Neural crest cell (in vitro differentiated cells): Measurements from ENCODE around the gene ASB13. TPM values are rescaled to one million over a fixed set of nuclear protein-coding genes. Genes with fewer than 3 reads are reported as not detected.

Source experiments
- DNase-seq: peaks from one replicate; pipeline ENCODE4 v3.0.0; 2021; ENCODE audit warnings: low read depth, mixed read lengths, low spot score
- H3K27ac Mint-ChIP-seq: one replicate; pipeline ENCODE4 v1.8.0; 2021; ENCODE audit warnings: mild to moderate bottlenecking, mixed read lengths; ENCODE audit not compliant: unreplicated experiment
- H3K27me3 Mint-ChIP-seq: 2 replicates; pipeline ENCODE4 v1.8.0; 2021; ENCODE audit warnings: low read depth, mild to moderate bottlenecking, mixed read lengths
- H3K36me3 Mint-ChIP-seq: 2 replicates; pipeline ENCODE4 v1.8.0; 2021; ENCODE audit warnings: low read depth, mild to moderate bottlenecking, mixed read lengths
- H3K4me1 Mint-ChIP-seq: 2 replicates; pipeline ENCODE4 v1.8.0; 2021; ENCODE audit warnings: mixed read lengths
- H3K4me3 Mint-ChIP-seq: one replicate; pipeline ENCODE4 v1.8.0; 2021; ENCODE audit warnings: mild to moderate bottlenecking, mixed read lengths
- H3K9me3 Mint-ChIP-seq: 2 replicates; pipeline ENCODE4 v1.8.0; 2021; ENCODE audit warnings: mixed read lengths
- CTCF ChIP-seq: fragments of 200-600 bp; sonication (generic); conservative IDR thresholded peaks from 2 replicates; pipeline ENCODE4 v1.5.0; 2021; ENCODE audit warnings: antibody characterized with exemption, mild to moderate bottlenecking
- total RNA-seq: library from RNA; stranded (reverse); gene quantifications from 2 replicates; pipeline ENCODE4 v1.2.1, GENCODE V29; 2021

The ASB13 gene
- total RNA-seq, 1 donor from 2014 or later = 40.8 TPM

GRCh38 chr10:5603091-5603847 lies 63.1 kb downstream of the ASB13 start:
- DNase-seq = no peak
- H3K27ac Mint-ChIP-seq = peak overlapping the region; percentile 87

GRCh38 chr10:5601826-5602495 lies 64.4 kb downstream of the ASB13 start:
- H3K4me1 Mint-ChIP-seq = peaks cover 6% of the 10 kb centered on the region
- H3K27ac Mint-ChIP-seq = no peak overlapping the region

More at GRCh38 chr10:5603091-5603847, 63.1 kb downstream of the ASB13 start:
- no peak for TF ChIP-seq CTCF
- no peaks in the 10 kb centered on the region for H3K27me3 Mint-ChIP-seq
- no peaks in the 10 kb centered on the region for H3K36me3 Mint-ChIP-seq
- H3K4me3 Mint-ChIP-seq = no peak overlapping the region
- H3K9me3 Mint-ChIP-seq = no peaks in the 10 kb centered on the region
- peaks cover 10% of the 10 kb centered on the region for H3K4me1 Mint-ChIP-seq

GRCh38 chr10:5600908-5601307 lies 65.5 kb downstream of the ASB13 start:
- no peaks in the 10 kb centered on the region for H3K9me3 Mint-ChIP-seq
- TF ChIP-seq CTCF = no peak
- no peak for DNase-seq
- no peak overlapping the region for H3K27ac Mint-ChIP-seq
- no peaks in the 10 kb centered on the region for H3K36me3 Mint-ChIP-seq
- peaks cover 14% of the 10 kb centered on the region for H3K4me1 Mint-ChIP-seq
- no peak overlapping the region for H3K4me3 Mint-ChIP-seq
- H3K27me3 Mint-ChIP-seq = no peaks in the 10 kb centered on the region

More at GRCh38 chr10:5601826-5602495, 64.4 kb downstream of the ASB13 start:
- no peak for TF ChIP-seq CTCF
- H3K27me3 Mint-ChIP-seq = no peaks in the 10 kb centered on the region
- no peaks in the 10 kb centered on the region for H3K9me3 Mint-ChIP-seq
- H3K4me3 Mint-ChIP-seq = no peak overlapping the region
- DNase-seq = no peak
- H3K36me3 Mint-ChIP-seq = no peaks in the 10 kb centered on the region

GRCh38 chr10:5599613-5600520 lies 66.5 kb downstream of the ASB13 start:
- DNase-seq = no peak
- no peak for TF ChIP-seq CTCF
- H3K4me3 Mint-ChIP-seq = no peak overlapping the region
- H3K27me3 Mint-ChIP-seq = no peaks in the 10 kb centered on the region
- no peaks in the 10 kb centered on the region for H3K36me3 Mint-ChIP-seq
- no peaks in the 10 kb centered on the region for H3K9me3 Mint-ChIP-seq
- H3K4me1 Mint-ChIP-seq = peaks cover 24% of the 10 kb centered on the region
- no peak overlapping the region for H3K27ac Mint-ChIP-seq

- no peak overlapping the region for H3K27ac Mint-ChIP-seq
- no peaks in the 10 kb centered on the region for H3K36me3 Mint-ChIP-seq
- H3K4me3 Mint-ChIP-seq = no peak overlapping the region
- H3K9me3 Mint-ChIP-seq = no peaks in the 10 kb centered on the region
- no peak for DNase-seq
- no peaks in the 10 kb centered on the region for H3K27me3 Mint-ChIP-seq
- peaks cover 39% of the 10 kb centered on the region for H3K4me1 Mint-ChIP-seq
- no peak for TF ChIP-seq CTCF
Observed at GRCh38 chr10:5598085-5598690, 68.2 kb downstream of the ASB13 start.
